LNCAP (cell line): ENCODE data around the gene TNK2.

ENCODE experiments used
- TF ChIP-seq, protein P1 (sequence below): fragments of 450-650 bp; IDR thresholded peaks from 2 replicates; pipeline ENCODE4 v1.5.1; 2017; ENCODE audit warnings: mild to moderate bottlenecking

The TNK2 gene

GRCh38 chr3:195889870-195890295 lies 18.5 kb downstream of the TNK2 start:
- TF ChIP-seq, protein P1, sequence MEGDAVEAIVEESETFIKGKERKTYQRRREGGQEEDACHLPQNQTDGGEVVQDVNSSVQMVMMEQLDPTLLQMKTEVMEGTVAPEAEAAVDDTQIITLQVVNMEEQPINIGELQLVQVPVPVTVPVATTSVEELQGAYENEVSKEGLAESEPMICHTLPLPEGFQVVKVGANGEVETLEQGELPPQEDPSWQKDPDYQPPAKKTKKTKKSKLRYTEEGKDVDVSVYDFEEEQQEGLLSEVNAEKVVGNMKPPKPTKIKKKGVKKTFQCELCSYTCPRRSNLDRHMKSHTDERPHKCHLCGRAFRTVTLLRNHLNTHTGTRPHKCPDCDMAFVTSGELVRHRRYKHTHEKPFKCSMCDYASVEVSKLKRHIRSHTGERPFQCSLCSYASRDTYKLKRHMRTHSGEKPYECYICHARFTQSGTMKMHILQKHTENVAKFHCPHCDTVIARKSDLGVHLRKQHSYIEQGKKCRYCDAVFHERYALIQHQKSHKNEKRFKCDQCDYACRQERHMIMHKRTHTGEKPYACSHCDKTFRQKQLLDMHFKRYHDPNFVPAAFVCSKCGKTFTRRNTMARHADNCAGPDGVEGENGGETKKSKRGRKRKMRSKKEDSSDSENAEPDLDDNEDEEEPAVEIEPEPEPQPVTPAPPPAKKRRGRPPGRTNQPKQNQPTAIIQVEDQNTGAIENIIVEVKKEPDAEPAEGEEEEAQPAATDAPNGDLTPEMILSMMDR = no peak

DNA sequence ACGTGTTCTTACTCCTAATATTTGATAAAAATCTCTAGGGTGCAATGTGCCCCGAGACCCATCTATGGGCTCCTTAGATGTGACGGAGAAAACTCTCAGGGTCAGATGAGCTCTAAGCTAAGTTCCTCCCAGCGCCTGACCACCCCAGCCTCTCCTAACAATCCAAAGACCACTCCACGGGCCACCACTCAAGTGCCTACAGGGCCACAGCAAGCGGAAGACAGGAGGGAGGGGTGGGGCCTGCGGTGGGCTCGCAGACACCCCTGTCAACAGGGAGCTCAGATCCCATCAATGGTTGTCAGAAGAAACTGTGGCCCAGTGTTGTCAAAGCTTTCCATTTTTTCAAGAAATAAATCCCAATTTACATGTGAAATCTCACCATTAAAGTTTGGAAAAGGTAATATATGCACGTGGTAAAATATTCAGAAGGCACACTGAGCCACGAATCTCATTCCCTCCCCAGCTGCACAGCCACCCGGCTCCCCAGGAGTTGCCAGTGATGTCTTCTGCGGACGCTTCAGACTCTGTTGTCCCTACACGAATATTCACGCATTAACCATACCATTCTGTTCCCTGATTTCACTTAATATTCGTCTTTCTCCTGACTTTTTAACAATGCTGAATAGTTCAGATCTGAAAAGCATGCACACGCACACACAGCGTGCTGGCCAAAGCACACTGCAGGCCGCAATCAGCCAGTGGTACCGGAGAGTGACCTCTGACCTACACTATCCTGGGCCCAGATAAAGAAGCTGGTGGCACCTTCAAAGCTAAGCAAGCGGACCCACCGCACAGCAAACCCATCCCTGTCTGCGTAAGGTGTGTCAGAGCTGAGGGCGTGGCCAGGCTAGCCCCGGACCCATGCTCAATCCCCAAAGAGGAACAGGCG lies 19.1 kb downstream of the TNK2 start:
- TF ChIP-seq, protein P1 = no peak

- TF ChIP-seq, protein P1 = no peak
Measured at GRCh38 chr3:195888311-195888761, 20.0 kb downstream of the TNK2 start.

- TF ChIP-seq, protein P1 = no peak
Measured at GRCh38 chr3:195887670-195888069, 20.7 kb downstream of the TNK2 start.

DNA sequence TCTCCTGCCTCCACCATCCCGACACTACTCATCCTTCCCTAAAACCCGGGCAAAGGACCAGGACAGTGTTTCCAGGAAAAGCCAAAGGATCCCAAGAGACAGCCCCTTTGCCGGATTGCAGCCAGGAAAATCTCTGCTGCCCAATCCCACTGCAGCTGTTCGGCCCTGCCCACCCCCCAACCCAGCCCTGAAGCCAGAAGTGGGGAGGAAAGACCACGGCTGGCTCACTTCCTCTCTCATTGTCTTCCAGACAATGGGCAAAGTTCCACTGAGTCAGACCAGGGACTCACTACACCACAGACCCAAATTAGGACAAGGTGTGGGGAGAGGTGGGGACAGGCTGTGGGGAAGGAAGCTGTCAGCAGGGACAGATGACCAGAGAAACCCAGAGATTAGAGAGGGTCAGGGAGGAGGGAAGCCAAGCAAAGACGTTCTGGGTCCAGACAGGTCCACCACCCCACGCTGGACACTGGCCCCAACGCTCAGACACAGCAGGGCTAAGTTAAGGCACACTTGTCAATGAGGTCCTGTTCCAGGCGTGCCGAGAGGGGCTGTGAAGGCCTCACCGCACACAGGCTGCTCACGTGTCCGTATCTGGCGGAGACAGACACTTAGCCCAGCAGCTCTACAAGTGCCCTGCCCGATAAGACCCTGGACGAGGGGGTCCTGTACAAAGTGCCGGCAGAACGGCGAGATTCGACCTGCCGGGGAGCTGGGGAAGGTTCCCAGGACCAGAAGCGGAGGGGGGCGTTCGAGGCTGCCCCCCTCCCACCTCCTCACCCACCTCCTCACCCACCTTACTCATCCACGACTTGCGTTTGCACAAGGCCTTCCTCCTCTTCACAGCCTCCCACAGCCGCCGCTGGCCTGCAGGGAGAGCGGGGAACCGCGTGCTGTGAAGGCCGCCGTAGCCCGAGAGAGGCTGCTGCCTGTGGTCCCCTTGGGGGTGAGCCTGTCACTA lies 21.9 kb downstream of the TNK2 start:
- TF ChIP-seq, protein P1 = no peak

- TF ChIP-seq, protein P1 = no peak
Measured at GRCh38 chr3:195885036-195885891, 23.1 kb downstream of the TNK2 start.

DNA sequence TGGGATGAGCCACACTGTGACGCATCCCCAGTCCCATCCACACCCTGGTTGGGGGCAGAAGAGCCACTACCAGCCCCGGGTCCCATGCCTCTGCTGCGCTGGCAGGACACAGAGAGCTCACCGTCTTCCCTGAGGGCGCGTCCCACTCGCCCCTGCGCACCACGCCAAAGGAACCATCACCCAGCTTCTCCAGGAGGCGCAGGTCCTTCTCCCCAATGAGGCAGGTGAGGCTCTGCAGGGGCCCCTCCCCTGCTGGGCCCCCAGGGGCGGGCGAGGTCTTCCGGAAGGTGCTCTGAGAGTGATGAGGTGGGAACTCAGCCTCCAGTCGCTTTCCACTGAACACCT lies 23.7 kb downstream of the TNK2 start:
- TF ChIP-seq, protein P1 = no peak
